HG02981 (cell line): ENCODE data around the gene CYP1A2.

Source experiments
- ATAC-seq: cut with Tn5 transposase; IDR thresholded peaks from one replicate; pipeline ENCODE4 v1.9.1; 2021; ENCODE audit warnings: mild to moderate bottlenecking, moderate library complexity; ENCODE audit not compliant: unreplicated experiment

The CYP1A2 gene

DNA sequence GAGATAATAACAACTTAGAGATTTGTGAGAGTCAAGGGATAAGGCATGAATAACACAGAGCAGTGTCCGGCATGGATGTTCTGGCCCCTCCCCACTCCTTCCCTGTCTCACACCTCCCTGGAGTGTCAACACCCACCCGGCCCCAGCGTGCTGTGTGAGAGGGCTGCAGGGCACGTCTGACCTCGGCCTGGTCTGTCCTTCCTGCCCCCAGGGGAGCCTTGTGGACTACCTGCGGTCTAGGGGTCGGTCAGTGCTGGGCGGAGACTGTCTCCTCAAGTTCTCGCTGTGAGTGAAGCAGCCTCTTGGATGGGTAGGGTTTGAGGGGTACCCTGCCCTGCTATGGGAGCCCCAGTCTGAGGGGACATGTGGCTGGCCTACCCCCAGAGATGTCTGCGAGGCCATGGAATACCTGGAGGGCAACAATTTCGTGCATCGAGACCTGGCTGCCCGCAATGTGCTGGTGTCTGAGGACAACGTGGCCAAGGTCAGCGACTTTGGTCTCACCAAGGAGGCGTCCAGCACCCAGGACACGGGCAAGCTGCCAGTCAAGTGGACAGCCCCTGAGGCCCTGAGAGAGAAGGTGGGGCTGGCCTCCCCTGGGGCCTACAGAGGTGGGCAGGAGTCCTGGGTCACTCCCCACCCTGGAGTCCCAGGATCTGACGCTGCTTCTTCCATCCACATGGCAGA, 52.8 kb downstream of the CYP1A2 start:
- ATAC-seq = no peak

DNA sequence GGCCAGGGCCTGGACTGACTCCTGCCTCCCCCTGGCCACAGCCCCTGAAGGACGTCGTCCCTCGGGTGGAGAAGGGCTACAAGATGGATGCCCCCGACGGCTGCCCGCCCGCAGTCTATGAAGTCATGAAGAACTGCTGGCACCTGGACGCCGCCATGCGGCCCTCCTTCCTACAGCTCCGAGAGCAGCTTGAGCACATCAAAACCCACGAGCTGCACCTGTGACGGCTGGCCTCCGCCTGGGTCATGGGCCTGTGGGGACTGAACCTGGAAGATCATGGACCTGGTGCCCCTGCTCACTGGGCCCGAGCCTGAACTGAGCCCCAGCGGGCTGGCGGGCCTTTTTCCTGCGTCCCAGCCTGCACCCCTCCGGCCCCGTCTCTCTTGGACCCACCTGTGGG, 53.6 kb downstream of the CYP1A2 start:
- no peak for ATAC-seq

DNA sequence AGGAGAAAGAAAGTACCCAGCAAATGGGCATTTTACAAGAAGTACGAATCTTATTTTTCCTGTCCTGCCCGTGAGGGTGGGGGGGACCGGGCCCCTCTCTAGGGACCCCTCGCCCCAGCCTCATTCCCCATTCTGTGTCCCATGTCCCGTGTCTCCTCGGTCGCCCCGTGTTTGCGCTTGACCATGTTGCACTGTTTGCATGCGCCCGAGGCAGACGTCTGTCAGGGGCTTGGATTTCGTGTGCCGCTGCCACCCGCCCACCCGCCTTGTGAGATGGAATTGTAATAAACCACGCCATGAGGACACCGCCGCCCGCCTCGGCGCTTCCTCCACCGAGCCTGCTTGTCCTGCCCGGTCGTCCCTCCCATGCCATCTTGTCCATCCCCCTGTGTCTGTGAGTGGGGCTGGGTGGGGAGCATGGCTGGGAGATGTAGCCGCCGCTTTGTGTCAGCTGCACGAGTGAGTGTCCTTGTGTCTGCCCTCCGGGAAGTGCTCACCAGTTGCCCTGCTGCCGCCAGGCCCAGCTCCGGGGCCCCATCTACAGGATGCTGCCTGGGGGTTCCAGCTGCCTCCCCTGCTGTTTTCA, 54.3 kb downstream of the CYP1A2 start:
- ATAC-seq = no peak

DNA sequence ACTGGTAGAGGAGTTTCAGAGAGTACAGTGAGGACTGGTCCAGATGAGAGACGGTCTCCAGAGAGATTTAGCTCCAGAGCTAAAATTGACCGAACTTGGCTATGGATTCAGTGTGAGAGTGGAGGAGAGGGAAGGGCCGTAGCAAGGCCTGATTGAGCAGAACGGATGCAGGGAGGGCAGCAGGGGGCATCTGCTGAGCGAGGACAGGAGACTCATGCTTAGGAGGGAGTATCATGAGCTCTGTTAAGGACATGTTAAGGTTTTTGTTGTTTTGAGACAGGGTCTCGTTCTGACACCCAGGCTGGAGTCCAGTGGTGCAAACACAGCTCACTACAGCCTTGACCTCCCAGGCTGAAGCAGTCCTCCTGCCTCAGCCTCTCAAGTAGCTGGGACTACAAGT, 56.3 kb downstream of the CYP1A2 start:
- no peak for ATAC-seq
